Upper lobe of left lung (tissue), 4 donors: ENCODE data around the gene MBOAT1.

Source experiments
- CTCF ChIP-seq, 6 experiments: fragments of 450-650 bp in 4 of 6; fragments of 200-600 bp in 2 of 6; sonication (generic) in 2 of 6; IDR thresholded peaks; one replicate each; pipeline ENCODE4 v1.5.1; 2016 to 2019; ENCODE audit warnings: antibody characterized with exemption in 6 of 6
- EP300 ChIP-seq, 4 donors: sonication (generic); formaldehyde crosslinking; IDR thresholded peaks; one replicate each; pipeline ENCODE4 v1.5.1; 2017; ENCODE audit warnings: antibody characterized with exemption in 4 of 4, control low read depth in 2 of 4
- POLR2A ChIP-seq, 4 donors: fragments of 450-650 bp; IDR thresholded peaks; one replicate each; pipeline ENCODE4 v1.5.1; 2016 to 2017; ENCODE audit warnings: antibody characterized with exemption in 4 of 4, mild to moderate bottlenecking in 2 of 4

- TF ChIP-seq POLR2A (IDR thresholded peaks at IDR 0.05) (no peak), EP300 (IDR thresholded peaks at IDR 0.05) (no peak), CTCF (IDR thresholded peaks at IDR 0.05) (no peak)
These were observed 49.8 kb downstream of the MBOAT1 start for GRCh38 chr6:20162515-20162914.
